Esophagus muscularis mucosa (tissue), 3 donors: ENCODE results near the gene RGS18.

Experiments
- EP300 ChIP-seq: sonication (generic); formaldehyde crosslinking; IDR thresholded peaks from one replicate; pipeline ENCODE4 v1.6.1; 2017; ENCODE audit warnings: antibody characterized with exemption
- TF ChIP-seq, protein P1 (sequence below), 3 experiments: fragments of 200-600 bp in 2 of 3; fragments of 450-650 bp in 1 of 3; sonication (generic) in 2 of 3; IDR thresholded peaks; one replicate each; pipeline ENCODE4 v1.5.1; 2017 to 2019; ENCODE audit warnings: antibody characterized with exemption in 3 of 3, mild to moderate bottlenecking in 2 of 3, moderate library complexity in 1 of 3

DNA sequence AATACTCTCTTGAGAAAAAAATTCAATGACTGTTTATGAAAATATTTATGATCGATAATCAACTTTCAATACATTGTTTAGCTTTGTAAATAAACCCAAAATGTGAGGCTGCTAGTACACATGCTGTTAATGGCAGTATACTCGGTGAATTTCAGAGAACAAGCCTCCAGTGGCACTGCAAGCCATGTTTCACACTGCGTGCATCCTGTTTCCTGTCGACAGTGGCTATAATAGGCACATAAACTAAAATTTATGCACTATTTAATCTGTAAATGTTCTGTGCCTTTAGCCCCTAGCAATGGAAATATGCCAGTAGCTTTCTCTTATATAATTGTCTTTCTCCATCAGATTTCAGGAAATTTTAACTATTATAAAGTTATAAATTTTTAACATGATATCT is 26.3 kb upstream of the RGS18 start:
- no peak for TF ChIP-seq EP300
- TF ChIP-seq, protein P1, sequence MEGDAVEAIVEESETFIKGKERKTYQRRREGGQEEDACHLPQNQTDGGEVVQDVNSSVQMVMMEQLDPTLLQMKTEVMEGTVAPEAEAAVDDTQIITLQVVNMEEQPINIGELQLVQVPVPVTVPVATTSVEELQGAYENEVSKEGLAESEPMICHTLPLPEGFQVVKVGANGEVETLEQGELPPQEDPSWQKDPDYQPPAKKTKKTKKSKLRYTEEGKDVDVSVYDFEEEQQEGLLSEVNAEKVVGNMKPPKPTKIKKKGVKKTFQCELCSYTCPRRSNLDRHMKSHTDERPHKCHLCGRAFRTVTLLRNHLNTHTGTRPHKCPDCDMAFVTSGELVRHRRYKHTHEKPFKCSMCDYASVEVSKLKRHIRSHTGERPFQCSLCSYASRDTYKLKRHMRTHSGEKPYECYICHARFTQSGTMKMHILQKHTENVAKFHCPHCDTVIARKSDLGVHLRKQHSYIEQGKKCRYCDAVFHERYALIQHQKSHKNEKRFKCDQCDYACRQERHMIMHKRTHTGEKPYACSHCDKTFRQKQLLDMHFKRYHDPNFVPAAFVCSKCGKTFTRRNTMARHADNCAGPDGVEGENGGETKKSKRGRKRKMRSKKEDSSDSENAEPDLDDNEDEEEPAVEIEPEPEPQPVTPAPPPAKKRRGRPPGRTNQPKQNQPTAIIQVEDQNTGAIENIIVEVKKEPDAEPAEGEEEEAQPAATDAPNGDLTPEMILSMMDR (IDR thresholded peaks at IDR 0.05) = no peak
